A549 (cell line): ENCODE data around the gene MATK. TPM values are rescaled to one million over a fixed set of nuclear protein-coding genes. Genes with fewer than 3 reads are reported as not detected.

Experiments
- ATAC-seq, 2 experiments: fragments of 200-7000 bp in 1 of 2; fragments of >200 bp in 1 of 2; cut with Nextera tagmentation in 1 of 2; cut with Tn5 transposase in 1 of 2; 3 replicates each; pipeline versions ENCODE4 v1.8.0 to v1.9.1; 2018 to 2020; ENCODE audit warnings: mild to moderate bottlenecking in 1 of 2, moderate library complexity in 1 of 2
- CTCF ChIA-PET: fragments of 300-600 bp; sonication (Branson Sonifier 250); formaldehyde crosslinking; extraction: SDS; loops from one replicate; lab custom pipeline; 2021; ENCODE audit warnings: antibody characterized with exemption, inconsistent platforms; lab: Yijun Ruan, JAX
- POLR2A ChIA-PET: fragments of 350-600 bp; formaldehyde crosslinking; extraction: SDS; loops from one replicate; lab custom pipeline; 2021; ENCODE audit warnings: antibody characterized with exemption, inconsistent platforms; lab: Yijun Ruan, JAX
- DNase-seq, 2 experiments: peaks; one replicate each; pipeline versions ENCODE4 v3.0.0 to v3.0.0-alpha.2; 2011 to 2016; ENCODE audit warnings: low read depth in 1 of 2, low spot score in 1 of 2
- FAIRE-seq: peaks from 2 replicates; lab custom pipeline; 2011; peaks lifted over from hg19 to GRCh38; lab: Jason Lieb, UNC
- H3K27ac ChIP-seq, 2 experiments: fragments of >200 bp; sonication (Bioruptor Twin); formaldehyde crosslinking; 3 replicates each; pipeline ENCODE4 v1.5.1; 2016 to 2017
- H3K4me1 ChIP-seq: fragments of >200 bp; sonication (Bioruptor Twin); formaldehyde crosslinking; 3 replicates; pipeline ENCODE4 v1.6.1; 2016
- H3K4me2 ChIP-seq: fragments of >200 bp; sonication (Bioruptor Twin); formaldehyde crosslinking; 3 replicates; pipeline ENCODE4 v1.6.1; 2016
- H3K4me3 ChIP-seq: fragments of >200 bp; sonication (Bioruptor Twin); formaldehyde crosslinking; 3 replicates; pipeline ENCODE4 v1.5.1; 2016
- H3K9me3 ChIP-seq: fragments of >200 bp; sonication (Bioruptor Twin); formaldehyde crosslinking; 3 replicates; pipeline ENCODE4 v1.6.1; 2016
- BHLHE40 ChIP-seq: IDR thresholded peaks from 2 replicates; pipeline ENCODE4 v1.6.1; 2012; ENCODE audit warnings: low read depth, low read length, inconsistent platforms
- CBX2 ChIP-seq: fragments of 200-600 bp; sonication (generic); IDR thresholded peaks from 2 replicates; pipeline ENCODE4 v1.6.1; 2016; ENCODE audit warnings: low read depth, mild to moderate bottlenecking, borderline replicate concordance
- CBX8 ChIP-seq: fragments of 200-600 bp; sonication (generic); IDR thresholded peaks from 2 replicates; pipeline ENCODE4 v1.6.1; 2016
- EHF ChIP-seq: fragments of 250-450 bp; sonication (Bioruptor Pico); IDR thresholded peaks from 2 replicates; pipeline ENCODE4 v1.5.0; 2020; ENCODE audit warnings: mild to moderate bottlenecking
- EP300 ChIP-seq, 2 experiments: fragments of >200 bp; sonication (Bioruptor Twin); formaldehyde crosslinking; IDR thresholded peaks; 2 replicates in 1 of 2; 3 replicates in 1 of 2; pipeline ENCODE4 v1.6.1; 2016 to 2017
- HEYL ChIP-seq: fragments of 250-450 bp; sonication (Bioruptor Pico); IDR thresholded peaks from 2 replicates; pipeline ENCODE4 v1.8.0; 2021; ENCODE audit warnings: mild to moderate bottlenecking, moderate library complexity
- JUN ChIP-seq, 2 experiments: fragments of >200 bp; sonication (Bioruptor Twin); formaldehyde crosslinking; IDR thresholded peaks; 2 replicates in 1 of 2; 3 replicates in 1 of 2; pipeline ENCODE4 v1.6.1; 2016 to 2017
- KDM1A ChIP-seq: fragments of 200-600 bp; sonication (generic); IDR thresholded peaks from 2 replicates; pipeline ENCODE4 v1.6.1; 2016; ENCODE audit warnings: low read depth, mild to moderate bottlenecking
- MAZ ChIP-seq: fragments of 150-350 bp; IDR thresholded peaks from 2 replicates; pipeline ENCODE4 v1.6.1; 2014; ENCODE audit warnings: antibody characterized with exemption, low read depth, low read length, borderline replicate concordance
- MYC ChIP-seq: IDR thresholded peaks from 2 replicates; pipeline ENCODE4 v1.6.1; 2012; ENCODE audit warnings: mild to moderate bottlenecking, inconsistent platforms, low read length, improper control_type of control experiment, borderline replicate concordance
- PHF8 ChIP-seq: fragments of 200-600 bp; sonication (generic); IDR thresholded peaks from 2 replicates; pipeline ENCODE4 v1.6.1; 2016; ENCODE audit warnings: low read depth, mild to moderate bottlenecking, antibody characterized with exemption, moderate library complexity, borderline replicate concordance
- POLR2A ChIP-seq: IDR thresholded peaks from 2 replicates; pipeline ENCODE4 v1.6.1; 2012; ENCODE audit warnings: mild to moderate bottlenecking, low read length
- POLR2AphosphoS2 ChIP-seq: conservative IDR thresholded peaks from 2 replicates; pipeline ENCODE4 v1.6.1; 2012; ENCODE audit warnings: low read length, improper control_type of control experiment, inconsistent platforms
- RAD21 ChIP-seq, 2 experiments: fragments of >200 bp in 1 of 2; sonication (Bioruptor Twin) in 1 of 2; formaldehyde crosslinking in 1 of 2; IDR thresholded peaks in 1 of 2; conservative IDR thresholded peaks in 1 of 2; 2 replicates in 1 of 2; 3 replicates in 1 of 2; pipeline ENCODE4 v1.6.1; 2012 to 2018; ENCODE audit warnings: inconsistent platforms in 1 of 2
- SREBF2 ChIP-seq: fragments of 450-650 bp; IDR thresholded peaks from 2 replicates; pipeline ENCODE4 v1.6.1; 2014; ENCODE audit warnings: mild to moderate bottlenecking, moderate library complexity
- TFCP2L1 ChIP-seq: fragments of 250-450 bp; sonication (Bioruptor Pico); IDR thresholded peaks from 2 replicates; pipeline ENCODE4 v1.5.0; 2021; ENCODE audit warnings: mild to moderate bottlenecking
- ZC3H11A ChIP-seq: fragments of 450-650 bp; IDR thresholded peaks from 2 replicates; pipeline ENCODE4 v1.6.1; 2014; ENCODE audit warnings: antibody characterized with exemption, mild to moderate bottlenecking
- ZSCAN20 ChIP-seq: fragments of 250-450 bp; sonication (Bioruptor Pico); IDR thresholded peaks from 2 replicates; pipeline ENCODE4 v1.8.0; 2022; ENCODE audit warnings: mild to moderate bottlenecking, moderate library complexity
- WGBS: methylation state at CpG from one replicate; pipeline ENCODE4 v1.1.6; 2017; ENCODE audit errors: missing lambda C conversion rate; 5-methylcytosine and 5-hydroxymethylcytosine counted together
- polyA plus RNA-seq, 4 experiments: library from polyadenylated mRNA; depleted of rRNA in 3 of 4; stranded (reverse); fragments of >200 nt; fragmentation: RNase III in 1 of 4; extraction: RNeasy Plus Mini Kit Qiagen cat#74134 plus additional on column Dnase treatment in 1 of 4; gene quantifications; 2 replicates in 3 of 4; 3 replicates in 1 of 4; pipeline ENCODE4 v1.2.3, GENCODE V29; 2011 to 2017
- TF ChIP-seq, protein P1 (sequence below): fragments of >200 bp; sonication (Bioruptor Twin); formaldehyde crosslinking; IDR thresholded peaks from 3 replicates; pipeline ENCODE4 v1.5.1; 2016
- TF ChIP-seq, protein P2 (sequence below): fragments of 200-600 bp; sonication (generic); IDR thresholded peaks from 2 replicates; pipeline ENCODE4 v1.6.1; 2016; ENCODE audit warnings: antibody characterized with exemption, mild to moderate bottlenecking, moderate library complexity
- TF ChIP-seq, protein P3 (sequence below): fragments of >200 bp; sonication (Bioruptor Twin); formaldehyde crosslinking; IDR thresholded peaks from 2 replicates; pipeline ENCODE4 v1.6.1; 2016

Gene MATK
- polyA plus RNA-seq, 2 of the 4 experiments (the other 2 are of a cell fraction): 0.12 to 0.45 TPM

DNA sequence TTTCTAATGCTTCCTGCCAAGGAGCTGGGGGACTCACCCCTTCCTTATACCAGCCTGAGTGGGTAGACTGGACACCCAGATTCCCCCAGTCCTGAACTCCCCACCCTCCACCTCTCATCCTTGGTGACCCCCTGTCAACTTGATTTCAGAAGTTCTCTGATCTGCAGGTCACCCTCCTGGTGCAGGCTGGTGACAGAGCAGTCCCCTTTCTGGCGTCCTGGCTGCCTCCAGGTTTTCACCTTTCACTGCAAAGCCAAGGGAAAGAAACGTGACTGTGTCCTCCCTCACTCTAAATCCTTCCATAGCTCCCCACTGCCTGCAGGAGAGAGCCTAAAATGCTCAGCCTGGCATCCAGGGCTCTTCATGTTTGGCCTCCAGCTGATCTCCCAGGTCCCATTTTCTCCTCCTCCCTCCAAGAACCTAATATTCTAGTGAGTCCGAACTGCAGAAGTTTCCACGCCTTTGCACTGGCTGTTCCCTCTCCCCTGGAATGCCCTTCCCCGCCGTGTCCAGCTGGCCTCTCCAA, 4.1 kb upstream of the MATK start (continued):
- TF ChIP-seq MAZ (no peak), BHLHE40 (no peak), TFCP2L1 (no peak), ZC3H11A (no peak), MYC (no peak), POLR2A (no peak), ZSCAN20 (CRISPR knock-in tag) (no peak), CBX2 (no peak), POLR2AphosphoS2 (no peak)
- TF ChIP-seq, protein P1, sequence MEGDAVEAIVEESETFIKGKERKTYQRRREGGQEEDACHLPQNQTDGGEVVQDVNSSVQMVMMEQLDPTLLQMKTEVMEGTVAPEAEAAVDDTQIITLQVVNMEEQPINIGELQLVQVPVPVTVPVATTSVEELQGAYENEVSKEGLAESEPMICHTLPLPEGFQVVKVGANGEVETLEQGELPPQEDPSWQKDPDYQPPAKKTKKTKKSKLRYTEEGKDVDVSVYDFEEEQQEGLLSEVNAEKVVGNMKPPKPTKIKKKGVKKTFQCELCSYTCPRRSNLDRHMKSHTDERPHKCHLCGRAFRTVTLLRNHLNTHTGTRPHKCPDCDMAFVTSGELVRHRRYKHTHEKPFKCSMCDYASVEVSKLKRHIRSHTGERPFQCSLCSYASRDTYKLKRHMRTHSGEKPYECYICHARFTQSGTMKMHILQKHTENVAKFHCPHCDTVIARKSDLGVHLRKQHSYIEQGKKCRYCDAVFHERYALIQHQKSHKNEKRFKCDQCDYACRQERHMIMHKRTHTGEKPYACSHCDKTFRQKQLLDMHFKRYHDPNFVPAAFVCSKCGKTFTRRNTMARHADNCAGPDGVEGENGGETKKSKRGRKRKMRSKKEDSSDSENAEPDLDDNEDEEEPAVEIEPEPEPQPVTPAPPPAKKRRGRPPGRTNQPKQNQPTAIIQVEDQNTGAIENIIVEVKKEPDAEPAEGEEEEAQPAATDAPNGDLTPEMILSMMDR: no peak

DNA sequence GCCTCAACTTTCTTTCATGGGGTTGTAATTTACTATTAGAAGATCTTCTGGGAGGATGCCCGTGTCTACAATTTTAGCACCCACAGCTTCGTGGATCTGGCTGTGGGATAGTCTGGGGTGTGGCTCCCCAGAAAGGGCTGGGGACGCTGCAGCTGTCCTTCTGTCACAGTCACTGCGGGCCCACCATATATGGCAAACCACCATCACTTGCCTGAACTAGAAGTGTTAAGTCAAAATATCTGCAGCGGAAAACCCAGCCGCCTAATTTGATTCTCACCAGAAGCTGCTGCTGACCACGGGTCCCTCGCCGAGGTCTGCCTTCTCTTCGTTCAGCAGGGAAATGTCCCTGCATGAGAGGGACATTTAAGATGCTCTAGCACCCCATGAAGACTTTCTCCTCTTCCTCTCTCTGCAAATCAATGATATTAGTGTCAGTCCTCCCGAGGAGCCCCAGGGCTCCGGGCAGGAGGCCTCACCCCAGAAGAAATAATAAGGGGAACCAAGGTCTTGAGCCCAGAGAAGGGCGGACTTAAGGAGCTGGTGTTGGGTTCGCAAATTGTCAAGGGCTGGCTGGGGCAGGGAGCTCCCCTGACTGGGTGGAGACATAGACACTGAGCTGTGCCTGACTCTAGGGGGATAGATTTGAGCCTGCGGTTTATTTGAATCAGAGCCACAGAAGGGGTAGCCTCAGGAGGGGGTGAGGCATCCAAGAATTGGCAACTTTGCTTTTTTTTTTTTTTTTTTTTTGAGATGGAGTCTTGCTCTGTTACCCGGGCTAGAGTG, 3.0 kb upstream of the MATK start:
- FAIRE-seq: no peak
- 54% methylated on average over 16 of the region's 16 CpGs for WGBS

More for the DNA sequence above, 3.0 kb upstream of the MATK start:
- H3K4me2 ChIP-seq: no peak overlapping the region
- CTCF ChIA-PET: interaction anchor here (0.9 to 1.8 kb wide), 3 partner anchors 10 to 32 kb away, joined by 3 to 5 read pairs (median 3); no protein-coding TSS in a partner anchor
- no peak overlapping the region for H3K27ac ChIP-seq
- no peak for TF ChIP-seq JUN (IDR thresholded peaks at IDR 0.05)
- TF ChIP-seq, protein P2, sequence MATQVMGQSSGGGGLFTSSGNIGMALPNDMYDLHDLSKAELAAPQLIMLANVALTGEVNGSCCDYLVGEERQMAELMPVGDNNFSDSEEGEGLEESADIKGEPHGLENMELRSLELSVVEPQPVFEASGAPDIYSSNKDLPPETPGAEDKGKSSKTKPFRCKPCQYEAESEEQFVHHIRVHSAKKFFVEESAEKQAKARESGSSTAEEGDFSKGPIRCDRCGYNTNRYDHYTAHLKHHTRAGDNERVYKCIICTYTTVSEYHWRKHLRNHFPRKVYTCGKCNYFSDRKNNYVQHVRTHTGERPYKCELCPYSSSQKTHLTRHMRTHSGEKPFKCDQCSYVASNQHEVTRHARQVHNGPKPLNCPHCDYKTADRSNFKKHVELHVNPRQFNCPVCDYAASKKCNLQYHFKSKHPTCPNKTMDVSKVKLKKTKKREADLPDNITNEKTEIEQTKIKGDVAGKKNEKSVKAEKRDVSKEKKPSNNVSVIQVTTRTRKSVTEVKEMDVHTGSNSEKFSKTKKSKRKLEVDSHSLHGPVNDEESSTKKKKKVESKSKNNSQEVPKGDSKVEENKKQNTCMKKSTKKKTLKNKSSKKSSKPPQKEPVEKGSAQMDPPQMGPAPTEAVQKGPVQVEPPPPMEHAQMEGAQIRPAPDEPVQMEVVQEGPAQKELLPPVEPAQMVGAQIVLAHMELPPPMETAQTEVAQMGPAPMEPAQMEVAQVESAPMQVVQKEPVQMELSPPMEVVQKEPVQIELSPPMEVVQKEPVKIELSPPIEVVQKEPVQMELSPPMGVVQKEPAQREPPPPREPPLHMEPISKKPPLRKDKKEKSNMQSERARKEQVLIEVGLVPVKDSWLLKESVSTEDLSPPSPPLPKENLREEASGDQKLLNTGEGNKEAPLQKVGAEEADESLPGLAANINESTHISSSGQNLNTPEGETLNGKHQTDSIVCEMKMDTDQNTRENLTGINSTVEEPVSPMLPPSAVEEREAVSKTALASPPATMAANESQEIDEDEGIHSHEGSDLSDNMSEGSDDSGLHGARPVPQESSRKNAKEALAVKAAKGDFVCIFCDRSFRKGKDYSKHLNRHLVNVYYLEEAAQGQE: no peak
- TF ChIP-seq EP300 (IDR thresholded peaks at IDR 0.05): no peak
- no peak for TF ChIP-seq POLR2A
- no peak for TF ChIP-seq ZSCAN20 (CRISPR knock-in tag)
- no peak for TF ChIP-seq RAD21 (conservative IDR thresholded peaks at IDR 0.05 in 1 of 2, IDR thresholded peaks at IDR 0.05 in 1 of 2)
- no peak for TF ChIP-seq CBX8
- no peak for TF ChIP-seq EHF (CRISPR knock-in tag)
- no peak for TF ChIP-seq HEYL (CRISPR knock-in tag)
- TF ChIP-seq, protein P3, sequence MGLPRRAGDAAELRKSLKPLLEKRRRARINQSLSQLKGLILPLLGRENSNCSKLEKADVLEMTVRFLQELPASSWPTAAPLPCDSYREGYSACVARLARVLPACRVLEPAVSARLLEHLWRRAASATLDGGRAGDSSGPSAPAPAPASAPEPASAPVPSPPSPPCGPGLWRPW: no peak
- no peak for TF ChIP-seq PHF8
- TF ChIP-seq KDM1A: no peak
- no peak for TF ChIP-seq SREBF2
- TF ChIP-seq, all 56 proteins: peak for 0
- Histone ChIP-seq H3K4me3 (no peak overlapping the region), H3K4me1 (peaks cover 9% of the 10 kb centered on the region; the same call in 1 of the 3 replicates), H3K9me3 (no peaks in the 10 kb centered on the region)
- POLR2A ChIA-PET: interaction anchor here (1.0 kb wide), 1 partner anchor 196 kb away, joined by 7 read pairs; the partner anchor contains the start of gene EEF2
- no peak for DNase-seq
- no peak for ATAC-seq
